IPS DF 6.9 (cell line): ENCODE measurements around the gene SKAP1.

Source experiments
- DNase-seq: peaks from one replicate; pipeline ENCODE4 v3.0.0-alpha.2; 2013; ENCODE audit warnings: low read depth, low spot score
- H3K27ac ChIP-seq: one replicate; pipeline ENCODE4 v1.5.1; 2013; ENCODE audit warnings: low read length, control low read depth
- H3K27me3 ChIP-seq: 2 replicates; pipeline ENCODE4 v1.6.1; 2013; ENCODE audit warnings: mild to moderate bottlenecking, low read length; ENCODE audit not compliant: control insufficient read depth, insufficient read depth
- H3K36me3 ChIP-seq: 2 replicates; pipeline ENCODE4 v1.6.1; 2013; ENCODE audit warnings: low read length; ENCODE audit not compliant: control insufficient read depth, insufficient read depth
- H3K4me1 ChIP-seq: 2 replicates; pipeline ENCODE4 v1.6.1; 2013; ENCODE audit warnings: low read length; ENCODE audit not compliant: control insufficient read depth, insufficient read depth
- H3K4me3 ChIP-seq: 2 replicates; pipeline ENCODE4 v1.5.1; 2013; ENCODE audit warnings: mild to moderate bottlenecking, low read length
- H3K9me3 ChIP-seq: 2 replicates; pipeline ENCODE4 v1.6.1; 2013; ENCODE audit warnings: low read length, inconsistent platforms; ENCODE audit not compliant: control insufficient read depth, insufficient read depth
- WGBS: extraction: QIAGEN DNeasy Blood & Tissue Kit; methylation state at CpG from one replicate; pipeline ENCODE4 v1.1.7; 2013; ENCODE audit warnings: mixed read lengths, missing lambda C conversion rate; ENCODE audit not compliant: insufficient read length, insufficient coverage; 5-methylcytosine and 5-hydroxymethylcytosine counted together

The SKAP1 gene

GRCh38 chr17:48465884-48466283 is 35.9 kb upstream of the SKAP1 start:
- no peak overlapping the region for H3K27ac ChIP-seq
- no peaks in the 10 kb centered on the region for H3K4me1 ChIP-seq
- H3K36me3 ChIP-seq = no peaks in the 10 kb centered on the region
- H3K4me3 ChIP-seq = no peak overlapping the region
- DNase-seq = no peak
- H3K27me3 ChIP-seq = no peaks in the 10 kb centered on the region
- WGBS = no CpG with 5 or more reads among the region's 2 CpGs
- H3K9me3 ChIP-seq = no peaks in the 10 kb centered on the region

GRCh38 chr17:48463526-48463925 is 33.5 kb upstream of the SKAP1 start:
- Histone ChIP-seq H3K9me3 (no peaks in the 10 kb centered on the region), H3K4me3 (no peak overlapping the region), H3K27me3 (no peaks in the 10 kb centered on the region), H3K27ac (no peak overlapping the region), H3K36me3 (no peaks in the 10 kb centered on the region), H3K4me1 (no peaks in the 10 kb centered on the region)
- no peak for DNase-seq
- WGBS = no CpG with 5 or more reads among the region's 4 CpGs

- H3K27me3 ChIP-seq = no peaks in the 10 kb centered on the region
- no peaks in the 10 kb centered on the region for H3K4me1 ChIP-seq
- no peak overlapping the region for H3K4me3 ChIP-seq
- H3K36me3 ChIP-seq = no peaks in the 10 kb centered on the region
- no peak overlapping the region for H3K27ac ChIP-seq
- DNase-seq = no peak
- WGBS = no CpG with 5 or more reads among the region's 2 CpGs
- no peaks in the 10 kb centered on the region for H3K9me3 ChIP-seq
Measured at GRCh38 chr17:48462946-48463345, 32.9 kb upstream of the SKAP1 start.

- no peak for DNase-seq
- Histone ChIP-seq H3K4me3 (no peak overlapping the region), H3K4me1 (peaks cover 2% of the 10 kb centered on the region; the same call in 1 of the 2 replicates), H3K27me3 (no peaks in the 10 kb centered on the region; the same call in 1 of the 2 replicates), H3K36me3 (no peaks in the 10 kb centered on the region), H3K9me3 (no peaks in the 10 kb centered on the region), H3K27ac (no peak overlapping the region)
- WGBS = no CpG with 5 or more reads among the region's 3 CpGs
Measured at GRCh38 chr17:48460052-48460451, 30.0 kb upstream of the SKAP1 start.

GRCh38 chr17:48459070-48459844 is 29.2 kb upstream of the SKAP1 start:
- no CpG with 5 or more reads among the region's 4 CpGs for WGBS
- Histone ChIP-seq H3K27ac (no peak overlapping the region), H3K27me3 (no peaks in the 10 kb centered on the region; the same call in 1 of the 2 replicates), H3K36me3 (no peaks in the 10 kb centered on the region), H3K4me1 (peaks cover 2% of the 10 kb centered on the region; the same call in 1 of the 2 replicates), H3K4me3 (no peak overlapping the region), H3K9me3 (no peaks in the 10 kb centered on the region)
- no peak for DNase-seq

GRCh38 chr17:48457080-48457836 is 27.2 kb upstream of the SKAP1 start:
- Histone ChIP-seq H3K9me3 (no peaks in the 10 kb centered on the region), H3K36me3 (no peaks in the 10 kb centered on the region), H3K27me3 (no peaks in the 10 kb centered on the region; the same call in 1 of the 2 replicates), H3K4me1 (peaks cover 2% of the 10 kb centered on the region; the same call in 1 of the 2 replicates), H3K4me3 (peak overlapping the region; percentile 20; the same call in 1 of the 2 replicates), H3K27ac (no peak overlapping the region)
- no CpG with 5 or more reads among the region's 22 CpGs for WGBS
- no peak for DNase-seq

GRCh38 chr17:48456589-48456988 is 26.6 kb upstream of the SKAP1 start:
- WGBS = no CpG with 5 or more reads among the region's 5 CpGs
- no peak for DNase-seq
- H3K36me3 ChIP-seq = no peaks in the 10 kb centered on the region

GRCh38 chr17:48455791-48456190 is 25.8 kb upstream of the SKAP1 start:
- no peaks in the 10 kb centered on the region for H3K9me3 ChIP-seq
- no peak for DNase-seq
- no peaks in the 10 kb centered on the region for H3K36me3 ChIP-seq
- H3K4me1 ChIP-seq = peaks cover 2% of the 10 kb centered on the region; the same call in 1 of the 2 replicates
- no peak overlapping the region for H3K4me3 ChIP-seq
- H3K27ac ChIP-seq = no peak overlapping the region
- no peaks in the 10 kb centered on the region; the same call in 1 of the 2 replicates for H3K27me3 ChIP-seq

More at GRCh38 chr17:48456589-48456988, 26.6 kb upstream of the SKAP1 start:
- Histone ChIP-seq H3K4me3 (no peak overlapping the region), H3K9me3 (no peaks in the 10 kb centered on the region), H3K27ac (no peak overlapping the region), H3K4me1 (peaks cover 2% of the 10 kb centered on the region; the same call in 1 of the 2 replicates), H3K27me3 (no peaks in the 10 kb centered on the region; the same call in 1 of the 2 replicates)

- H3K27me3 ChIP-seq = no peaks in the 10 kb centered on the region; the same call in 1 of the 2 replicates
Measured at GRCh38 chr17:48453447-48453846, 23.4 kb upstream of the SKAP1 start.

GRCh38 chr17:48451489-48451888 is 21.5 kb upstream of the SKAP1 start:
- no peak for DNase-seq
- Histone ChIP-seq H3K4me1 (no peaks in the 10 kb centered on the region), H3K36me3 (no peaks in the 10 kb centered on the region), H3K27me3 (no peaks in the 10 kb centered on the region), H3K9me3 (no peaks in the 10 kb centered on the region), H3K4me3 (no peak overlapping the region), H3K27ac (no peak overlapping the region)
- no CpG with 5 or more reads among the region's 2 CpGs for WGBS

More at GRCh38 chr17:48453447-48453846, 23.4 kb upstream of the SKAP1 start:
- DNase-seq = no peak
- Histone ChIP-seq H3K9me3 (no peaks in the 10 kb centered on the region), H3K4me1 (peaks cover 2% of the 10 kb centered on the region; the same call in 1 of the 2 replicates), H3K36me3 (no peaks in the 10 kb centered on the region), H3K4me3 (no peak overlapping the region), H3K27ac (no peak overlapping the region)
